Trophoblast cell (in vitro differentiated cells and primary cell): ENCODE data around the gene ATXN1.
"Not testable (repeated sequence)": the region's sequence is repeated elsewhere in the genome, so short reads cannot be mapped to it uniquely, and the experiment has no call there.

Experiments
- DNase-seq, 2 donors: peaks; one replicate each; pipeline ENCODE4 v3.0.0-alpha.2; 2016
- H2AFZ ChIP-seq: 2 replicates; pipeline ENCODE4 v1.6.1; 2013; ENCODE audit warnings: low read length, moderate library complexity, mild to moderate bottlenecking; ENCODE audit not compliant: insufficient read depth, poor library complexity
- H2AK5ac ChIP-seq: 2 replicates; pipeline ENCODE4 v1.6.1; 2013; ENCODE audit warnings: mild to moderate bottlenecking, low read length
- H2BK120ac ChIP-seq: 2 replicates; pipeline ENCODE4 v1.6.1; 2013; ENCODE audit warnings: low read length, mild to moderate bottlenecking, moderate library complexity; ENCODE audit not compliant: insufficient read depth, poor library complexity
- H2BK12ac ChIP-seq: 2 replicates; pipeline ENCODE4 v1.6.1; 2013; ENCODE audit warnings: mild to moderate bottlenecking, low read length, moderate library complexity
- H2BK5ac ChIP-seq: 2 replicates; pipeline ENCODE4 v1.6.1; 2013; ENCODE audit warnings: low read length, low read depth, moderate library complexity, mild to moderate bottlenecking; ENCODE audit not compliant: poor library complexity
- H3K14ac ChIP-seq: 2 replicates; pipeline ENCODE4 v1.6.1; 2013; ENCODE audit warnings: mild to moderate bottlenecking, low read length
- H3K18ac ChIP-seq: 2 replicates; pipeline ENCODE4 v1.6.1; 2013; ENCODE audit warnings: mild to moderate bottlenecking, low read length
- H3K23ac ChIP-seq: 2 replicates; pipeline ENCODE4 v1.6.1; 2013; ENCODE audit warnings: low read length
- H3K27ac ChIP-seq: 2 replicates; pipeline ENCODE4 v1.5.1; 2013; ENCODE audit warnings: low read depth, mild to moderate bottlenecking, inconsistent platforms, low read length, moderate library complexity
- H3K27me3 ChIP-seq: 2 replicates; pipeline ENCODE4 v1.6.1; 2013; ENCODE audit warnings: inconsistent platforms, mild to moderate bottlenecking, low read length, moderate library complexity; ENCODE audit not compliant: insufficient read depth
- H3K36me3 ChIP-seq, 2 experiments: 1 replicate in 1 of 2; 2 replicates in 1 of 2; pipeline ENCODE4 v1.6.1; 2013; ENCODE audit warnings: low read length in 2 of 2, mild to moderate bottlenecking in 2 of 2, moderate library complexity in 1 of 2; ENCODE audit not compliant: insufficient read depth in 2 of 2, control insufficient read depth in 1 of 2
- H3K4ac ChIP-seq: 2 replicates; pipeline ENCODE4 v1.6.1; 2013; ENCODE audit warnings: low read depth, mild to moderate bottlenecking, low read length, moderate library complexity
- H3K4me1 ChIP-seq, 2 experiments: 1 replicate in 1 of 2; 2 replicates in 1 of 2; pipeline ENCODE4 v1.6.1; 2013; ENCODE audit warnings: low read length in 2 of 2, mild to moderate bottlenecking in 2 of 2, moderate library complexity in 1 of 2; ENCODE audit not compliant: insufficient read depth in 2 of 2, control insufficient read depth in 1 of 2
- H3K4me2 ChIP-seq: 2 replicates; pipeline ENCODE4 v1.6.1; 2013; ENCODE audit warnings: inconsistent platforms, mild to moderate bottlenecking, low read length, moderate library complexity
- H3K4me3 ChIP-seq: 2 replicates; pipeline ENCODE4 v1.5.1; 2013; ENCODE audit warnings: mild to moderate bottlenecking, low read depth, low read length, inconsistent platforms
- H3K79me1 ChIP-seq: one replicate; pipeline ENCODE4 v1.6.1; 2013; ENCODE audit warnings: low read length
- H3K79me2 ChIP-seq: 2 replicates; pipeline ENCODE4 v1.6.1; 2013; ENCODE audit warnings: low read length, mild to moderate bottlenecking; ENCODE audit not compliant: control insufficient read depth, insufficient read depth, poor library complexity
- H3K9ac ChIP-seq: 2 replicates; pipeline ENCODE4 v1.6.1; 2013; ENCODE audit warnings: mild to moderate bottlenecking, low read length
- H3K9me3 ChIP-seq: 2 replicates; pipeline ENCODE4 v1.6.1; 2013; ENCODE audit warnings: low read depth, mild to moderate bottlenecking, control low read depth, inconsistent platforms, low read length; ENCODE audit not compliant: insufficient read depth
- H4K12ac ChIP-seq: 2 replicates; pipeline ENCODE4 v1.6.1; 2013; ENCODE audit warnings: low read depth, mild to moderate bottlenecking, low read length, moderate library complexity
- H4K8ac ChIP-seq: 2 replicates; pipeline ENCODE4 v1.6.1; 2013; ENCODE audit warnings: low read depth, mild to moderate bottlenecking, low read length, moderate library complexity
- H4K91ac ChIP-seq: one replicate; pipeline ENCODE4 v1.6.1; 2013; ENCODE audit warnings: low read depth, mild to moderate bottlenecking, low read length, moderate library complexity
- WGBS: extraction: QIAGEN DNeasy Blood & Tissue Kit; methylation state at CpG from one replicate; pipeline ENCODE4 v1.1.7; 2013; ENCODE audit warnings: missing lambda C conversion rate; ENCODE audit not compliant: insufficient read length, insufficient coverage; ENCODE audit errors: extremely low coverage; 5-methylcytosine and 5-hydroxymethylcytosine counted together

The ATXN1 gene

GRCh38 chr6:16540804-16541752 is 220.2 kb downstream of the ATXN1 start:
- H3K79me2 ChIP-seq = no peaks in the 10 kb centered on the region
- H4K91ac ChIP-seq = no peak overlapping the region
- no peaks in the 10 kb centered on the region for H3K36me3 ChIP-seq
- no peak overlapping the region for H3K4ac ChIP-seq
- no CpG with 5 or more reads among the region's 14 CpGs for WGBS
- H2BK5ac ChIP-seq = no peak overlapping the region
- H2AFZ ChIP-seq = no peak overlapping the region
- H3K27ac ChIP-seq = no peak overlapping the region
- H3K14ac ChIP-seq = no peak overlapping the region
- no peak overlapping the region for H2BK120ac ChIP-seq
- no peaks in the 10 kb centered on the region for H3K79me1 ChIP-seq
- H3K23ac ChIP-seq = no peak overlapping the region
- no peak overlapping the region for H4K12ac ChIP-seq
- H3K4me3 ChIP-seq = no peak overlapping the region
- H3K27me3 ChIP-seq = no peaks in the 10 kb centered on the region
- H3K4me1 ChIP-seq = peaks cover 9 to 12% of the 10 kb centered on the region in 2 experiments
- H2BK12ac ChIP-seq = no peak overlapping the region
- H4K8ac ChIP-seq = no peak overlapping the region
- H3K18ac ChIP-seq = no peak overlapping the region
- no peaks in the 10 kb centered on the region for H3K9me3 ChIP-seq
- DNase-seq = no peak
- no peak overlapping the region for H3K9ac ChIP-seq
- no peak overlapping the region for H3K4me2 ChIP-seq
- no peak overlapping the region for H2AK5ac ChIP-seq

- H4K91ac ChIP-seq, H2BK12ac ChIP-seq, H3K27me3 ChIP-seq, H3K4me3 ChIP-seq, H4K12ac ChIP-seq, H3K4me2 ChIP-seq, H2AK5ac ChIP-seq, H2BK120ac ChIP-seq, H2AFZ ChIP-seq, H3K14ac ChIP-seq, H3K27ac ChIP-seq, H3K18ac ChIP-seq, H3K79me2 ChIP-seq, H3K9me3 ChIP-seq, H3K23ac ChIP-seq, H3K4ac ChIP-seq, H4K8ac ChIP-seq, DNase-seq, H3K9ac ChIP-seq, H3K36me3 ChIP-seq, H3K79me1 ChIP-seq, H2BK5ac ChIP-seq: not testable (repeated sequence)
- H3K4me1 ChIP-seq = peaks cover 9 to 12% of the 10 kb centered on the region in 2 experiments
- no CpG with 5 or more reads among the region's 4 CpGs for WGBS
These were observed 220.9 kb downstream of the ATXN1 start for GRCh38 chr6:16540383-16540782.

- H2AK5ac ChIP-seq = no peak overlapping the region
- no peak overlapping the region for H3K9ac ChIP-seq
- H3K9me3 ChIP-seq = no peaks in the 10 kb centered on the region
- H2AFZ ChIP-seq = no peak overlapping the region
- no peak overlapping the region for H4K12ac ChIP-seq
- no peak overlapping the region for H3K4me3 ChIP-seq
- H3K4me2 ChIP-seq = no peak overlapping the region
- no peaks in the 10 kb centered on the region for H3K27me3 ChIP-seq
- H3K23ac ChIP-seq = no peak overlapping the region
- H3K27ac ChIP-seq = no peak overlapping the region
- no peaks in the 10 kb centered on the region for H3K79me1 ChIP-seq
- no peak overlapping the region for H2BK5ac ChIP-seq
- H2BK12ac ChIP-seq = no peak overlapping the region
- H3K4me1 ChIP-seq = peaks cover 5 to 7% of the 10 kb centered on the region in 2 experiments
- no peak for DNase-seq
- H2BK120ac ChIP-seq = no peak overlapping the region
- H3K79me2 ChIP-seq = no peaks in the 10 kb centered on the region
- no peak overlapping the region for H3K18ac ChIP-seq
- H3K14ac ChIP-seq = no peak overlapping the region
- H4K91ac ChIP-seq = no peak overlapping the region
- WGBS = no CpG with 5 or more reads among the region's 8 CpGs
- no peaks in the 10 kb centered on the region for H3K36me3 ChIP-seq
- H4K8ac ChIP-seq = no peak overlapping the region
- H3K4ac ChIP-seq = no peak overlapping the region
These were observed 222.0 kb downstream of the ATXN1 start for GRCh38 chr6:16539086-16539931.

DNA sequence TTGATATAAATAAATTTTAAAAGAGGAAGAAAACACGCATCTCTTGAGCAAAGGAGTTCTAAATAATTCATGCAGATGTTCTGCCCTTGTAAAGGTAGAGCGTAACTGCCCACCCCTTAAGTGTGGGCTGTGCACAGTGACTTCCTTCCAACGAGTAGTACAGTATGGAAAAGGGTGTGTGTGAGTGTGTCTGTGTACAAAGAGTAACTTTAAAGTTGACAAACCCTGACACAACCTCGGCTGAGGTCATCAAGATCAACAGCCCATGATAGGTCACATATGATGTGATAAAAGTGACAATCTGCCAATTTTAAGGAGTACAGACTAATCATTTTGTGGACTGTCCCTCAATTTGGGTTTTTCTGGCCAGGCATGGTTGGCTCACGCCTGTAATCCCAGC is 225.7 kb downstream of the ATXN1 start:
- H2AK5ac ChIP-seq = no peak overlapping the region
- H3K27ac ChIP-seq = no peak overlapping the region
- DNase-seq = no peak
- no peak overlapping the region for H3K4me2 ChIP-seq
- no peak overlapping the region for H3K23ac ChIP-seq
- H3K27me3 ChIP-seq = no peaks in the 10 kb centered on the region
- H3K4ac ChIP-seq = no peak overlapping the region
- H3K4me1 ChIP-seq = no peaks in the 10 kb centered on the region
- H3K36me3 ChIP-seq = no peaks in the 10 kb centered on the region
- no peak overlapping the region for H3K4me3 ChIP-seq
- H3K14ac ChIP-seq = no peak overlapping the region
- H3K79me1 ChIP-seq = no peaks in the 10 kb centered on the region
- no peak overlapping the region for H2AFZ ChIP-seq
- no peak overlapping the region for H2BK5ac ChIP-seq
- no peak overlapping the region for H3K18ac ChIP-seq
- no peak overlapping the region for H4K8ac ChIP-seq
- H2BK120ac ChIP-seq = no peak overlapping the region
- H3K9me3 ChIP-seq = no peaks in the 10 kb centered on the region
- H2BK12ac ChIP-seq = no peak overlapping the region
- H4K91ac ChIP-seq = no peak overlapping the region
- no peak overlapping the region for H4K12ac ChIP-seq
- no peak overlapping the region for H3K9ac ChIP-seq
- whole genome bisulfite sequencing = no CpG with 5 or more reads among the region's 5 CpGs
- H3K79me2 ChIP-seq = no peaks in the 10 kb centered on the region
